Fibroblast of pulmonary artery (primary cell): ENCODE results near the gene FOXL3.

Experiments used
- DNase-seq: peaks from one replicate; pipeline ENCODE4 v3.0.0-alpha.2; 2010; ENCODE audit warnings: low read depth
- H3K4me3 ChIP-seq: replicated peaks from 2 replicates; pipeline ENCODE4 v1.5.1; 2011; ENCODE audit warnings: low read depth, mild to moderate bottlenecking, control low read depth, low read length, moderate library complexity
- CTCF ChIP-seq: IDR thresholded peaks from 2 replicates; pipeline ENCODE4 v1.5.1; 2011; ENCODE audit warnings: mild to moderate bottlenecking, control low read depth, low read length, inconsistent platforms; ENCODE audit errors: missing control alignments

The FOXL3 gene

GRCh38 chr7:264541-265191 is 25.3 kb upstream of the FOXL3 start:
- TF ChIP-seq CTCF: no peak
- no peak overlapping the region for H3K4me3 ChIP-seq
- DNase-seq: no peak

DNA sequence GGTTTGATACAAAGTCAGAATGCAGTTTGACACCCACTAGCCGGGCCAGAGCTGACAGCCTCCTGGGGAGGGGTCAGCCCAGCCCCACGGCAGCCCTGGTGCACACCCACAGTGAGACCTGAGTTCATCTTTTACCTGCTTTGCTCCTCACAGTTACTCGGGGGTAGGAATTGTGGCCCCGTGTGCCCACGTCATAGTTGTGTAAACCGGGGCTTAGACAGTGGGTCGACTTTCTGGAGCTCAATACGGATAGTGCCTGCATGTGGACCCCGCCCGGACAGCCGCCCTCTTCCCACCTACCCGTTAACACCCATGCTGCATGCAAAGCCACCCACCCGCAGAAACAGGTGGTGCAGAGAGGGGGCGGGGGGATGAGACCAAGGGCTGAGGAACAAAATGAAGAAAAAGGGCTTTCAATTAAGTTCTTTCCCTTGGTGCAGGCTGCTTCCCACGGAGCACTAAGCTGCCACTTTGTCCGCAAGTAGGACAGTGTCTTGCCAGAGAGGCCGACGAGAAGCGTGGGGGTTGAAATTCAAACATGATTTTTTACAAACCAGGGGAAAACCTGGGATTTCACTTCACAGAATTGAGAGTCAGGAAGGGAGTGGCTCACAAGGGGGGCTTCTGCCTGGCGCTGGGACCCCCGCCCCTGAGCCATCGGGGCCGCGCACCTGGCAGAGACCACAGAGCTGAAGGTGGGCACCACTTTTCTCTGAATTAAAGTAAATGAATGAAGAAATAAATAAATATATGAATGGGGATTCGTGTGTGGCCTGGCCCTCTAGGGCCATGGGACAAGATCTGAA is 24.6 kb upstream of the FOXL3 start:
- no peak for DNase-seq
- no peak for TF ChIP-seq CTCF
- no peak overlapping the region for H3K4me3 ChIP-seq

- TF ChIP-seq CTCF: no peak
- no peak for DNase-seq
- no peak overlapping the region for H3K4me3 ChIP-seq
Measured at GRCh38 chr7:265998-266850, 23.7 kb upstream of the FOXL3 start.

DNA sequence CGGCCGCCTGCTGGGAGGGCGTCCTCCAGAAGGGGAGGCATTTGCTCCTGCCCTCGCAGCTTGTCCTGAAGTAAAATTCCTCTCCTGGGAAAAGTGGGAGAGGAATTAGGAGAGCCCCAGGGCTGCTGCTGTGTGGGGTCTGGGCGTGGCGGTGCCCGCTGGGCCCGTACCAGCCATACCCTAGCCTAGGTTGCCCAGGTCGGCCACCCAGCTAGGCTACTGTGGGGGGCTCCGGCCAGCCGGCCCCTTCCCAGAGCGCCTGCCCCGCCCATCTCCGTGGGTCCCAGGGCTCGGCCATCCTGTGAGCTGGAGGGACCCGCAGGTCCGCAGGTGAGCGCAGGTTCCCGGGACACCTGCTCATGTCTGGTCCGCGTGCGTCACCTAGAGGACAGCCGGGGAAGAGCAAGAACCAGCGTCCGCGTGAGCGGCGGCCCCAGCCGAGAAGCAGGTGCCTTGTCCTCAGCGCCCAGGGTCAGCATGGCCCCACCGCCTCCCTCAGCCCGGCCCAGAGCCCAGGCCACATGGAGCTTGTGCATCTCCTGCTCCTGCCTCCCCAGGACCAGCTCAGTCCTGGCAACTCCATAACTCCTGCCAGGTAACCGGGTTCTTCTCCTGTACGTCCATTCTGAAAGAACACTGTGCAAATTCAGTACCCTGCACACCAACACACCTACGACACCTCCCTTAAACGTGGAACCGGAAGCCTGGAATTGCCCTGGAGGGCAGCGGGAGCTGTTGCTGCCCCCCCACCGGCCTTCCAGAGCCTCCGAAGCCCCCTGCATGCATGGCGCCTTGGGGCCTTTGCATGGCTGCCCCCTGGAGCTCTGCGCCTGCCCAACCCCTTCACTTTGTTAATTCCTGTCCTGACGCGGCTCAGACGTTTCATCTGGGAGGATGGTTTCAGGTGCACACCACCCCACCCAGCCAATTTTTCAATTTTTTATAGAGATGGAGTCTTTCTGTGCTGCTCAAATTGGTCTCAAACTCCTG is 22.8 kb upstream of the FOXL3 start:
- no peak for TF ChIP-seq CTCF
- DNase-seq: no peak
- H3K4me3 ChIP-seq: no peak overlapping the region

DNA sequence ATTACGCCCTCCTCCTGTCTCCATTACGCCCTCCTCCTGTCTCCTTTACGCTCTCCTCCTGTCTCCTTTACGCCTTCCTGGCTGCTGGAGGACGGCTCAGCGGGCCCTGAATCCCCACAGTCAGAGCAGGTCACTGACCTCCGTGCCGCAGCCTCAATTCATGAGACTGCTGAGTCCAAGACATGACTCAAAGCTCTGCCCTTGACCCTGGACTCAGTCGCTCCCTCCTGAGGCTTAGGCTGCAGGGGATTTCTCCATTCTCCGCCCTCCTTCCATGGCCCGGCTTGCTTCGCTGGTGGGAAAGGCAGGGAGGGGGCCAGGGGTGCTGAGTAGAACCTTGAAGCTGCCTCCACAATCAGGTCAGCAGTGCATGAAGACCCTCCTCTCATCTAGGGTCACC is 21.0 kb upstream of the FOXL3 start:
- TF ChIP-seq CTCF: no peak
- no peak overlapping the region for H3K4me3 ChIP-seq
- DNase-seq: no peak

GRCh38 chr7:269721-270120 is 20.2 kb upstream of the FOXL3 start:
- no peak for TF ChIP-seq CTCF
- no peak for DNase-seq
- no peak overlapping the region for H3K4me3 ChIP-seq
